Stomach (tissue), 19 donors: ENCODE measurements around the gene ACKR4. TPM values are rescaled to one million over a fixed set of nuclear protein-coding genes. Genes with fewer than 3 reads are reported as not detected.

ENCODE experiments used
- DNase-seq, 2 donors: peaks; one replicate each; pipeline versions ENCODE4 v3.0.0 to v3.0.0-alpha.2; 2013 to 2019
- H3K27ac ChIP-seq, 5 donors: fragments of 200-600 bp in 4 of 5; sonication (generic) in 4 of 5; one replicate each; pipeline ENCODE4 v1.5.1; 2013 to 2019; ENCODE audit warnings: mild to moderate bottlenecking in 1 of 5, moderate library complexity in 1 of 5
- H3K27me3 ChIP-seq, 3 donors: fragments of 200-600 bp; sonication (generic); one replicate each; pipeline ENCODE4 v1.5.1; 2017 to 2019; ENCODE audit warnings: mixed run types in 1 of 3
- H3K36me3 ChIP-seq, 4 donors: fragments of 200-600 bp; sonication (generic); 1 replicate in 3 of 4; 2 replicates in 1 of 4; pipeline ENCODE4 v1.5.1; 2016 to 2019
- H3K4me1 ChIP-seq, 4 donors: fragments of 200-600 bp; sonication (generic); one replicate each; pipeline ENCODE4 v1.5.1; 2016 to 2019
- H3K4me3 ChIP-seq, 4 donors: fragments of 200-600 bp; sonication (generic) in 3 of 4; one replicate each; pipeline ENCODE4 v1.5.1; 2016 to 2019; ENCODE audit warnings: mild to moderate bottlenecking in 1 of 4
- H3K9me3 ChIP-seq, 4 donors: fragments of 200-600 bp; sonication (generic); one replicate each; pipeline ENCODE4 v1.5.1; 2016 to 2019
- CTCF ChIP-seq, 7 experiments: fragments of 450-650 bp in 4 of 7; fragments of 200-600 bp in 3 of 7; sonication (generic) in 3 of 7; IDR thresholded peaks; one replicate each; pipeline ENCODE4 v1.5.1; 2016 to 2019; ENCODE audit warnings: antibody characterized with exemption in 7 of 7, control low read depth in 2 of 7, mild to moderate bottlenecking in 1 of 7
- EP300 ChIP-seq: sonication (generic); formaldehyde crosslinking; IDR thresholded peaks from one replicate; pipeline ENCODE4 v1.6.1; 2017; ENCODE audit warnings: antibody characterized with exemption
- POLR2A ChIP-seq, 4 donors: fragments of 450-650 bp; IDR thresholded peaks; one replicate each; pipeline ENCODE4 v1.6.1; 2016; ENCODE audit warnings: antibody characterized with exemption in 4 of 4, control low read depth in 2 of 4, mild to moderate bottlenecking in 1 of 4, moderate library complexity in 1 of 4
- POLR2AphosphoS5 ChIP-seq, 3 donors: sonication (generic); formaldehyde crosslinking; IDR thresholded peaks; one replicate each; pipeline ENCODE4 v1.6.1; 2016; ENCODE audit warnings: antibody characterized with exemption in 3 of 3
- WGBS, 5 donors: extraction: QIAGEN DNeasy Blood & Tissue Kit in 3 of 5; methylation state at CpG; one replicate each; pipeline versions ENCODE4 v1.1.5 to v1.1.7; 2013 to 2018; 5-methylcytosine and 5-hydroxymethylcytosine counted together
- intact Hi-C: fragments of 100-400 bp; cut with DNase I; formaldehyde crosslinking; loops from one replicate; pipeline ENCODE4 v1.15.1; 2023; ENCODE audit warnings: low total_unique reads
- long read RNA-seq, 10 donors: transcript quantifications; one replicate each; lab custom pipeline, GENCODE V29; 2026
- polyA plus RNA-seq, 3 donors: library from polyadenylated mRNA; stranded (reverse); fragments of 200-250 nt; gene quantifications; one replicate each; pipeline ENCODE4 v1.2.3, GENCODE V29; 2013
- total RNA-seq, 5 donors: library from RNA; depleted of rRNA; stranded (reverse); fragments of >200 nt; gene quantifications; one replicate each; pipeline versions ENCODE4 v1.1.0 to v1.2.3, GENCODE V29; 2014 to 2016
- donor health status: healthy with polysubstance abuse.
- donor health status: Bipolar disorder and iron deficiency.
- donor health status: healthy.

Gene ACKR4
- total RNA-seq (10 to 100 TPM in 1 of 5 donors, 1 to 10 TPM in 3, under 1 TPM in 1; 0.58 to 16.7 (median 1.8) TPM), polyA plus RNA-seq (1 to 10 TPM; 1.8 to 4.0 (median 3.5) TPM)
- long read RNA-seq, donor 1, partial matches to known transcripts, result 0 of 2 reads
- long read RNA-seq, donor 1, other reads (novel, unspliced or antisense), result 0 of 2 reads
- long read RNA-seq, donor 2, result 0 reads
- long read RNA-seq, donor 3, partial matches to known transcripts, result 0 of 2 reads
- long read RNA-seq, donor 3, other reads (novel, unspliced or antisense), result 0 of 2 reads
- long read RNA-seq, donor 4, result 0 reads
- long read RNA-seq, donor 5, partial matches to known transcripts, result 0 of 3 reads
- long read RNA-seq, donor 5, other reads (novel, unspliced or antisense), result 0 of 3 reads
- long read RNA-seq, donor 6, result 0 reads
- long read RNA-seq, donor 7, partial matches to known transcripts, result 0 of 3 reads
- long read RNA-seq, donor 7, other reads (novel, unspliced or antisense), result 0 of 3 reads
- long read RNA-seq, donor 8, transcript ACKR4-201 (2 exons, 1,914 nt), result major isoform, 7 of 7 reads
- long read RNA-seq, donor 8, partial matches to known transcripts, result 0 of 7 reads
- long read RNA-seq, donor 8, other reads (novel, unspliced or antisense), result 0 of 7 reads
- long read RNA-seq, donor 9, transcript ACKR4-201 (2 exons, 1,914 nt), result major isoform, 7 of 7 reads
- long read RNA-seq, donor 9, partial matches to known transcripts, result 0 of 7 reads
- long read RNA-seq, donor 9, other reads (novel, unspliced or antisense), result 0 of 7 reads
- long read RNA-seq, donor 10, result 0 reads

- TF ChIP-seq CTCF (IDR thresholded peaks at IDR 0.05) (no peak), EP300 (no peak), POLR2A (IDR thresholded peaks at IDR 0.05) (no peak), POLR2AphosphoS5 (IDR thresholded peaks at IDR 0.05) (no peak)
- peak in 1 of 2 donors; percentile 51 for DNase-seq
- Histone ChIP-seq H3K4me1 (peaks cover 0 to 13% (median 0%) of the 10 kb centered on the region in 4 donors), H3K4me3 (peak within 1 kb of the TSS in 3 of 4 donors; percentile 12 to 25 (median 23)), H3K27me3 (no peaks in the 10 kb centered on the region), H3K27ac (peak within 1 kb of the TSS in 4 of 5 donors; percentile 5 to 60 (median 42)), H3K36me3 (peaks cover 0 to 18% (median 10%) of the 10 kb centered on the region in 4 donors), H3K9me3 (no peaks in the 10 kb centered on the region)
- intact Hi-C loops, result no loop called here
- 23 to 33% (median 27%) methylated on average over 2 of the region's 2 CpGs for WGBS, 5 donors
These were observed at the start of gene ACKR4 for GRCh38 chr3:132596816-132597433. TSS of gene ACKR4 (plus strand) at chr3:132597270. CDS start at chr3:132600398, 3,128 bp downstream.

- H3K27me3 ChIP-seq, result no peaks in the 10 kb centered on the region
- TF ChIP-seq EP300 (no peak), POLR2A (IDR thresholded peaks at IDR 0.05) (no peak), CTCF (IDR thresholded peaks at IDR 0.05) (no peak), POLR2AphosphoS5 (IDR thresholded peaks at IDR 0.05) (no peak)
- H3K4me1 ChIP-seq, result peaks cover 0 to 20% (median 10%) of the 10 kb centered on the region in 4 donors
- H3K9me3 ChIP-seq, result no peaks in the 10 kb centered on the region
- no peak for DNase-seq
- no peak overlapping the region for H3K4me3 ChIP-seq
- no peak overlapping the region for H3K27ac ChIP-seq
- intact Hi-C loops, result no loop called here
- no peaks in the 10 kb centered on the region for H3K36me3 ChIP-seq
- 92 to 96% (median 94%) methylated on average over 7 to 8 of the region's 8 CpGs for WGBS, 5 donors
These were observed 47.9 kb upstream of the ACKR4 start for GRCh38 chr3:132549169-132549568.

GRCh38 chr3:132549890-132550578 is 47.0 kb upstream of the ACKR4 start:
- TF ChIP-seq POLR2A (IDR thresholded peaks at IDR 0.05) (no peak), CTCF (IDR thresholded peaks at IDR 0.05) (no peak), POLR2AphosphoS5 (IDR thresholded peaks at IDR 0.05) (no peak), EP300 (no peak)
- Histone ChIP-seq H3K4me3 (no peak overlapping the region), H3K9me3 (no peaks in the 10 kb centered on the region), H3K36me3 (no peaks in the 10 kb centered on the region), H3K27ac (no peak overlapping the region), H3K27me3 (no peaks in the 10 kb centered on the region), H3K4me1 (peaks cover 0 to 25% (median 15%) of the 10 kb centered on the region in 4 donors)
- no peak for DNase-seq
- intact Hi-C loops, result no loop called here
